HepG2 (cell line): Measurements from ENCODE around the gene TP63.

Experiments used
- POLR2A ChIP-seq, 2 experiments: IDR thresholded peaks; 2 replicates each; pipeline ENCODE4 v1.6.1; 2011; ENCODE audit warnings: low read depth in 2 of 2, low read length in 2 of 2, mild to moderate bottlenecking in 1 of 2, moderate library complexity in 1 of 2; ENCODE audit not compliant: insufficient read depth in 1 of 2
- ZNF557 ChIP-seq: sonication (generic); formaldehyde crosslinking; IDR thresholded peaks from 2 replicates; pipeline ENCODE4 v1.4.0; 2020; ENCODE audit warnings: missing genetic modification reagents
- TF ChIP-seq, protein P1 (sequence below): sonication (generic); formaldehyde crosslinking; IDR thresholded peaks from 2 replicates; pipeline ENCODE4 v1.5.0; 2020; ENCODE audit warnings: mild to moderate bottlenecking, missing genetic modification reagents, moderate library complexity

DNA sequence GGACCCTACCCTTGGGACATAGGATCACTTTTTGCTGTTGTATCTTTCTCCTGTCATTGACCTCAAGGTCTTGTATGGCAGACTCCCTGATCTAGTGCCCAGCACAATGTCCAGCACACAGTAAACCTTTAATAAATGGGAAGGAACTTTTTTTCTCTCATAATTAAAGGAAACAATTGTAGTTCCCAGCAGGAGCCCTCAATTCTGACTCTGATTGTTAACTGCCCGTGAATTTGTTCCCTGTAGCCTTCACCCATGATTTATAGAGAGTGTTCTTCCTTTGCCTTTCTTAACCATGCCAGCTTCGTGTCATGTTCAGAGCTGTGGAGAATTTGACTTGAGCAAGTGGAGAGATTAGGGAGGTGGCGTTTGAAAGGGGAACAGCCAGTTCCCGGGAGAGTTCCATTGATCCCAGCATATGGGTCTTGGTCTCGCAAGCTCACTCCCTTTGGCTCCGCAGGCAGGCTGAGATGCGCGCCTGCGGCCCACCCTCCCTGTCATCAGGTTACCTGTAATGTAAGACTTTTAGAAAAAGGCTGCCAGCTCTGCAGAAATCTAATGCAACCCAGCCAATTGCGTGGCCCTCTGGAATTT, 182.6 kb downstream of the TP63 start:
- TF ChIP-seq, protein P1, sequence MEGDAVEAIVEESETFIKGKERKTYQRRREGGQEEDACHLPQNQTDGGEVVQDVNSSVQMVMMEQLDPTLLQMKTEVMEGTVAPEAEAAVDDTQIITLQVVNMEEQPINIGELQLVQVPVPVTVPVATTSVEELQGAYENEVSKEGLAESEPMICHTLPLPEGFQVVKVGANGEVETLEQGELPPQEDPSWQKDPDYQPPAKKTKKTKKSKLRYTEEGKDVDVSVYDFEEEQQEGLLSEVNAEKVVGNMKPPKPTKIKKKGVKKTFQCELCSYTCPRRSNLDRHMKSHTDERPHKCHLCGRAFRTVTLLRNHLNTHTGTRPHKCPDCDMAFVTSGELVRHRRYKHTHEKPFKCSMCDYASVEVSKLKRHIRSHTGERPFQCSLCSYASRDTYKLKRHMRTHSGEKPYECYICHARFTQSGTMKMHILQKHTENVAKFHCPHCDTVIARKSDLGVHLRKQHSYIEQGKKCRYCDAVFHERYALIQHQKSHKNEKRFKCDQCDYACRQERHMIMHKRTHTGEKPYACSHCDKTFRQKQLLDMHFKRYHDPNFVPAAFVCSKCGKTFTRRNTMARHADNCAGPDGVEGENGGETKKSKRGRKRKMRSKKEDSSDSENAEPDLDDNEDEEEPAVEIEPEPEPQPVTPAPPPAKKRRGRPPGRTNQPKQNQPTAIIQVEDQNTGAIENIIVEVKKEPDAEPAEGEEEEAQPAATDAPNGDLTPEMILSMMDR (CRISPR knock-in tag): no peak
- TF ChIP-seq ZNF557 (CRISPR knock-in tag) (no peak), POLR2A (IDR thresholded peaks at IDR 0.05; ENCODE audit: insufficient read depth in 1 of 2, low read depth in 2 of 2, low read length in 2 of 2) (no peak)
